Left lung (tissue), 10 donors: ENCODE results near the gene SF3B3. TPM values are rescaled to one million over a fixed set of nuclear protein-coding genes. Genes with fewer than 3 reads are reported as not detected.

Experiments
- ATAC-seq: fragments of 200-7000 bp; cut with Tn5 transposase; one replicate; pipeline ENCODE4 v1.9.1; 2020; ENCODE audit warnings: moderate library complexity
- DNase-seq, 4 donors: peaks; one replicate each; pipeline ENCODE4 v3.0.0-alpha.2; 2013 to 2020
- H3K27ac ChIP-seq, 2 donors: fragments of 200-600 bp; sonication (generic) in 1 of 2; one replicate each; pipeline versions ENCODE4 v1.5.0 to v1.8.0; 2020 to 2021
- H3K27me3 ChIP-seq, 2 donors: fragments of 200-600 bp; sonication (generic) in 1 of 2; one replicate each; pipeline versions ENCODE4 v1.5.0 to v1.8.0; 2020 to 2021
- H3K36me3 ChIP-seq, 2 donors: fragments of 200-600 bp; sonication (generic) in 1 of 2; one replicate each; pipeline versions ENCODE4 v1.5.0 to v1.8.0; 2020 to 2021
- H3K4me1 ChIP-seq, 2 donors: fragments of 200-600 bp; one replicate each; pipeline ENCODE4 v1.8.0; 2021
- H3K4me3 ChIP-seq, 2 donors: fragments of 200-600 bp; sonication (generic) in 1 of 2; one replicate each; pipeline versions ENCODE4 v1.5.0 to v1.8.0; 2020 to 2021; ENCODE audit warnings: mild to moderate bottlenecking in 1 of 2
- H3K9me3 ChIP-seq, 2 donors: fragments of 200-600 bp; sonication (generic) in 1 of 2; one replicate each; pipeline versions ENCODE4 v1.5.0 to v1.8.0; 2020 to 2021
- intact Hi-C, 2 donors: fragments of 100-400 bp; cut with DNase I; formaldehyde crosslinking; loops; one replicate each; pipeline versions ENCODE4 v1.11.2 to v1.14.2; 2022
- polyA plus RNA-seq, 6 donors: library from polyadenylated mRNA; unstranded; fragments of 120-200 nt; gene quantifications; one replicate each; pipeline ENCODE4 v1.2.1, GENCODE V29; 2013; ENCODE audit not compliant: insufficient read length in 6 of 6
- total RNA-seq, 2 donors: library from RNA; stranded (reverse); fragmentation: NEBNext Ultra II Directional; extraction: Animal tissue kit (Norgen Biotek cat#: 25700); gene quantifications; one replicate each; pipeline ENCODE4 v1.2.1, GENCODE V29; 2021
- TF ChIP-seq, protein P1 (sequence below), 2 donors: fragments of 200-600 bp; sonication (generic) in 1 of 2; IDR thresholded peaks; one replicate each; pipeline versions ENCODE4 v1.5.0 to v1.8.0; 2021; ENCODE audit warnings: antibody characterized with exemption in 2 of 2
- donor health status: DM: no; HTN: yes; CAD: no.
- donor health status: DM: no; HTN: no; CAD: no.

SF3B3 gene
- total and polyA plus RNA-seq, 8 donors: 210 to 396 (median 366) TPM

DNA sequence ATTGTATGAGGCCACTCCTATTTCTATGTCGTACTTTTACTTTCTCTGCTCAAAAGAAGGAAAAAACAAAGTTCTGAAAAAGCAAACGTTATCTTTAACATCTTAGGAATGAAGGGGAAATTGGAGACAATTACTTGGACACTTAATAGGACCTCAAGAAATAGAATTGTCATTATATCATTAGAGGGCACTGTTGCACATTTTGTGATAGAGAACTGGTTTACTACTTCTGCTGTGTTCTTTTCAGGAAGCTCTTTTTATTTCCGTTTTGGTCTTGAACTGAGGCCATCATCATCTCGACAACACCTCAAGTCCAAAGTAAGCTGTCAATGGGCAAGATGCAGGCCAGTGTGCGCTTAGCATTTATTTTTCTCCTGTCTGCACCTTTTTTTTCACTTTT lies 14.9 kb upstream of the SF3B3 start:
- TF ChIP-seq, protein P1, sequence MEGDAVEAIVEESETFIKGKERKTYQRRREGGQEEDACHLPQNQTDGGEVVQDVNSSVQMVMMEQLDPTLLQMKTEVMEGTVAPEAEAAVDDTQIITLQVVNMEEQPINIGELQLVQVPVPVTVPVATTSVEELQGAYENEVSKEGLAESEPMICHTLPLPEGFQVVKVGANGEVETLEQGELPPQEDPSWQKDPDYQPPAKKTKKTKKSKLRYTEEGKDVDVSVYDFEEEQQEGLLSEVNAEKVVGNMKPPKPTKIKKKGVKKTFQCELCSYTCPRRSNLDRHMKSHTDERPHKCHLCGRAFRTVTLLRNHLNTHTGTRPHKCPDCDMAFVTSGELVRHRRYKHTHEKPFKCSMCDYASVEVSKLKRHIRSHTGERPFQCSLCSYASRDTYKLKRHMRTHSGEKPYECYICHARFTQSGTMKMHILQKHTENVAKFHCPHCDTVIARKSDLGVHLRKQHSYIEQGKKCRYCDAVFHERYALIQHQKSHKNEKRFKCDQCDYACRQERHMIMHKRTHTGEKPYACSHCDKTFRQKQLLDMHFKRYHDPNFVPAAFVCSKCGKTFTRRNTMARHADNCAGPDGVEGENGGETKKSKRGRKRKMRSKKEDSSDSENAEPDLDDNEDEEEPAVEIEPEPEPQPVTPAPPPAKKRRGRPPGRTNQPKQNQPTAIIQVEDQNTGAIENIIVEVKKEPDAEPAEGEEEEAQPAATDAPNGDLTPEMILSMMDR (IDR thresholded peaks at IDR 0.05): no peak
- Histone ChIP-seq H3K4me1 (no peaks in the 10 kb centered on the region), H3K4me3 (no peak overlapping the region), H3K9me3 (no peaks in the 10 kb centered on the region), H3K27me3 (no peaks in the 10 kb centered on the region), H3K27ac (peak overlapping the region in 1 of 2 donors; percentile 23), H3K36me3 (peaks cover 0 to 91% of the 10 kb centered on the region in 2 donors)
- ATAC-seq: no peak
- intact Hi-C loops: no loop called here
- DNase-seq: no peak

DNA sequence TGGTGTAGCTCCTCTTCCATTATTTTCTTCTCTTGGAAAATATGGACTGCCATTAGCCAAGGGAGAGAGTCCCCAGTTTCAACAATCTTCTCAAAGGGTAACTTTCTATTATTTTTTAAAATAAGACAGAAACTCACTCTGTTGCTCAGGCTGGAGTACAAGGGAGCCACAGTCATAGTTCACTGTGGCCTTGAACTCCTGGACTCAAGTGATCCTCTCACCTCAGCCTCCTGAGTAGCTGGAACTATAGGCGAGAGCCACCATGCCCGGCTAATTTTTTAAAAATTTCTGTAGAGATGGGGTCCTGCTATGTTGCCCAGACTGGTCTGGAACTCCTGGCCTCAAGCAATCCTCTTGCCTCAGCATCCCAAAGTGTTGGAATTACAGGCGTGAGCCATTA lies 13.4 kb upstream of the SF3B3 start:
- Histone ChIP-seq H3K27ac (no peak overlapping the region), H3K36me3 (peaks cover 0 to 99% of the 10 kb centered on the region in 2 donors), H3K4me3 (no peak overlapping the region), H3K9me3 (no peaks in the 10 kb centered on the region), H3K4me1 (no peaks in the 10 kb centered on the region), H3K27me3 (no peaks in the 10 kb centered on the region)
- no peak for ATAC-seq
- intact Hi-C loops: no loop called here
- DNase-seq: no peak
- TF ChIP-seq, protein P1 (IDR thresholded peaks at IDR 0.05): no peak

DNA sequence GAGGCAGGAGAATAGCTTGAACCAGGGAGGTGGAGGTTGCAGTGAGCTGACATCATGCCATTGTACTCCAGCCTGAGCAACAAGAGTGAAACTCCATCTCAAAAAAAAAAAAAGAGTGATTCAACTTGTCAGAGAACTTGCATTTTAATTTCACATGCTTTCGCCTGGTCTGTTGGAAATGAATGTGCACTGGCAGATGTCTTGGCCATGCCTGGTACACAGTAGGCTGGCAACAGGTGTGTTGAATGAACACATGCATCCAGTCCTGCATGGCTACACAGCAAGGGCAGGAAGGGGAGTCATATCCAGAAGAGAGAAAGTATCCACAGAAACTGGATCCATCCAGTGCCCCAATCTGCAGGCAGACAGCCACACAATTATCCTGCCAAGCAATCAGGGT lies 11.8 kb upstream of the SF3B3 start:
- intact Hi-C loops: no loop called here
- ATAC-seq: no peak
- H3K9me3 ChIP-seq: no peaks in the 10 kb centered on the region
- TF ChIP-seq, protein P1 (IDR thresholded peaks at IDR 0.05): no peak
- H3K27ac ChIP-seq: no peak overlapping the region
- no peak for DNase-seq
- H3K4me3 ChIP-seq: no peak overlapping the region
- H3K36me3 ChIP-seq: peaks cover 0 to 100% of the 10 kb centered on the region in 2 donors
- H3K4me1 ChIP-seq: no peaks in the 10 kb centered on the region
- no peaks in the 10 kb centered on the region for H3K27me3 ChIP-seq

DNA sequence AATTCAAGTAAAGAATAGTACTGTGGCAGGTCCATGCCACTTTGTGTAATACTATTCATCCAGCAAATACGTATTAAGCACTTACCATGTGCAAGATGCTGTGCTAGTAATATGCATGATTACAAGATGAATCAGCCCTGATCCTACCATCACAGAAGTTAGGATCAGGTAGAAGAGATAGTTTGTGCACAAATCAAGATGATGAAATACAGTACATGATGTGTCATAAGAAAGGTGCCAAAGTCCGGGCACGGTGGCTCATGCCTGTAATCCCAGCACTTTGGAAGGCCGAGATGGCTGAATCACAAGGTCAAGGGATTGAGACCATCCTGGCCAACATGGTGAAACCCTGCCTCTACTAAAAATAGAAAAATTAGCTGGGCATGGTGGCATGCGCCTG lies 11.2 kb upstream of the SF3B3 start:
- no peak overlapping the region for H3K4me3 ChIP-seq
- TF ChIP-seq, protein P1 (IDR thresholded peaks at IDR 0.05): no peak
- H3K4me1 ChIP-seq: no peaks in the 10 kb centered on the region
- no peaks in the 10 kb centered on the region for H3K27me3 ChIP-seq
- ATAC-seq: no peak
- H3K27ac ChIP-seq: no peak overlapping the region
- no peaks in the 10 kb centered on the region for H3K9me3 ChIP-seq
- peaks cover 0 to 100% of the 10 kb centered on the region in 2 donors for H3K36me3 ChIP-seq
- no peak for DNase-seq
- intact Hi-C loops: no loop called here

DNA sequence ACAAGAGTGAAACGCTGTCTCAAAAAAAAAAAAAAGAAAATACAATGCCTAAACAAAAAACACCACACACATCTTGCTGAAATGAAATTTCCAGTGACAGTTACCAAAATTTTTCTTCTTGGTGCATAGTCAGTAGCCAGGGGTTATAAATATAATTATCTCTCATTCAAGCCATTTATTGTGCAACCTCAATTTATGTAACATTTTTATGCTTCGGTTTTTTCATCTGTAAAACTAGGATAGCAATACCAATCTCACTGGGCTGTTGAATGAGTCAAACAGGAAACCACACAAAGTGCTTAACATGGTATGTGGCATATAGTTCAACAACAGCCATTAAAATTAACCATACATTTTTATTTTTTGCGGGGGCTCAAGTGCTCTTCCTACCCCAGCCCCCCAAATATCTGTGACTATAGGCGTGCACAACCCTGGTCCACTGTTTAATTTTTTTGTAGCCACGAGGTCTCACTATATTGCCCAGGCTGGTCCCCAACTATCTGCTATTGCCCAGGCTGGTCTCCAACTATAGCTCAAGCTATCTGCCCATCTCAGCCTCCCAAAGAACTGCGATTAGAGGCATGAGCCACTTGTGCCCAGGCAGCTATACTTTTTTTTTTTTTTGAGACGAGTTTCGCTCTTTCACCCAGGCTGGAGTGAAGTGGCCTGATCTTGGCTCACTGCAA lies 2.9 kb upstream of the SF3B3 start:
- peaks cover 15 to 41% of the 10 kb centered on the region in 2 donors for H3K4me1 ChIP-seq
- DNase-seq: no peak
- TF ChIP-seq, protein P1 (IDR thresholded peaks at IDR 0.05): no peak
- H3K4me3 ChIP-seq: no peak overlapping the region
- no peak overlapping the region for H3K27ac ChIP-seq
- H3K27me3 ChIP-seq: no peaks in the 10 kb centered on the region
- H3K9me3 ChIP-seq: no peaks in the 10 kb centered on the region
- H3K36me3 ChIP-seq: peaks cover 0 to 31% of the 10 kb centered on the region in 2 donors
- intact Hi-C loops: no loop called here
- no peak for ATAC-seq
